ENCODE data around the gene NEDD4.
A peak's percentile ranks its signal among the peaks of the same experiment; 100 is the strongest.
"Not testable (repeated sequence)": the region's sequence is repeated elsewhere in the genome, so short reads cannot be mapped to it uniquely, and the experiment has no call there.

The NEDD4 gene

GRCh38 chr15:56003777-56004176 is 10.4 kb upstream of the NEDD4 start:
- not testable (repeated sequence) for DNase-seq

- not testable (repeated sequence) for DNase-seq
These were observed 9.9 kb upstream of the NEDD4 start for GRCh38 chr15:56003277-56003676.

DNA sequence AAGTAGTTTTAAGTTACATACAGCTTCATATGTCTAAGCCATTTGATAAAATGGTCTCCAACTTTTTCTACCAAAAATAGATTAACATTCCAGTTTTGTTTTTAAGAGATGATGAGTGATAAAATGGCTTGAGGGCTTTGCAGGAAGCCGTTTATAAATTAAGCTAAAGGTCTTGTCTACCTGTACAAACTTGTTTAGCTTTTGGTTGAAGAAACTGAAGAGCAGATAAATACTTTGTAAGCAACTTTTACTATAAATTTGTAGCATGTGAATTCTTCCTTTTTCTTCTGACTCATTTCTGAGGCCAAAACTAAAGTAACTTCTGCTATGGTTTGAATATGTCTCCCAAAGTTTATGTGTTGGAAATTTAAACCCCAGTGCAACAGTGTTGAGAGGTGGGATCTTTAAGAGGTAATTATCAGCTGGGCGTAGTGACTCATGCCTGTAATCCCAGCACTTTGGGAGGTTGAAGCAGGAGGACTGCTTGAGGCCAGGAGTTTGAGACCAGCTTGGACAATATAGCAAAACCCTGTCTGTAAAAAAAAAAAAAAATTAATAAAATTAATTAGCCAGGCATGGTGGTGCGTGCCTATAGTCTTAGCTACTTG is 8.2 kb upstream of the NEDD4 start:
- no peak for DNase-seq

DNA sequence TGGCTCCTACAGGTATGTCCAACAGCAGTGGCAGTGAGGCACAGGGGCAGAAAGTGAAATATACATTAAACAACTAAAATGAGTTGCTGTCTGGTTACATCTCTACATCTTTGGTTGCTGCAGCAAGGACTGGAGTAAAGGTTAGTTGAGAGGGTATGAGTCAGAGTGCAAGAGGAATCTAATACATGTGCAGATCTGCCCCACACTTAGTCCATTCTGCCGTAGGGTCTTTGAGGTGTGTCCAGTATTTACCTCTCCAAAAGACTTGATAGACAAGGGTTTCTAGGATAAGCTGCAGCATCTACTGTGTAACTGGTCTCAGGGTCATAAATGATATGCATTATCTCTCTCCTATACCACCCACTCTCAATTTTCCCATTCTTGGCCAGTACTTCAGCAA is 6.2 kb upstream of the NEDD4 start:
- DNase-seq: no peak

DNA sequence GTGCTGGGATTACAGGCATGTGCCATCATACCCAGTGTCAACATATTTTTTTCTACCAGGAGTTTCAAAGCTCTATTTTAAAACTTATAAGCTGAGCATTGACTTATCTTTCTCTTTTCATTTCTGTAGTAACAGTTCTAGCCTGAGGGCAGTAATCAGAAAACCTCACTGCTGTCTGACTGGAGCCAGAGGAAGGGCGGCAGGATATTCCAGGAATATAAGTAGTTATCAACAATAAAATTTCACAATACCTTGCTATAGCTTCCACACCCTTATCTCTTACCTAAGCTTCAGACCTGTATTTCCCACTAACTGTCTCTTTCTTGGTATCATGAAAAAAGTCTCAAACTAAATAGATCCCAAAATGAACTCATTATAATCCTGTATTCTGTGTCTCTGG is 5.1 kb upstream of the NEDD4 start:
- DNase-seq: no peak

- peak; percentile 2 for DNase-seq
These were observed 570 bp upstream of the NEDD4 start for GRCh38 chr15:55993804-55994560.

GRCh38 chr15:55992769-55993110 is 672 bp downstream of the NEDD4 start:
- DNase-seq: no peak

DNA sequence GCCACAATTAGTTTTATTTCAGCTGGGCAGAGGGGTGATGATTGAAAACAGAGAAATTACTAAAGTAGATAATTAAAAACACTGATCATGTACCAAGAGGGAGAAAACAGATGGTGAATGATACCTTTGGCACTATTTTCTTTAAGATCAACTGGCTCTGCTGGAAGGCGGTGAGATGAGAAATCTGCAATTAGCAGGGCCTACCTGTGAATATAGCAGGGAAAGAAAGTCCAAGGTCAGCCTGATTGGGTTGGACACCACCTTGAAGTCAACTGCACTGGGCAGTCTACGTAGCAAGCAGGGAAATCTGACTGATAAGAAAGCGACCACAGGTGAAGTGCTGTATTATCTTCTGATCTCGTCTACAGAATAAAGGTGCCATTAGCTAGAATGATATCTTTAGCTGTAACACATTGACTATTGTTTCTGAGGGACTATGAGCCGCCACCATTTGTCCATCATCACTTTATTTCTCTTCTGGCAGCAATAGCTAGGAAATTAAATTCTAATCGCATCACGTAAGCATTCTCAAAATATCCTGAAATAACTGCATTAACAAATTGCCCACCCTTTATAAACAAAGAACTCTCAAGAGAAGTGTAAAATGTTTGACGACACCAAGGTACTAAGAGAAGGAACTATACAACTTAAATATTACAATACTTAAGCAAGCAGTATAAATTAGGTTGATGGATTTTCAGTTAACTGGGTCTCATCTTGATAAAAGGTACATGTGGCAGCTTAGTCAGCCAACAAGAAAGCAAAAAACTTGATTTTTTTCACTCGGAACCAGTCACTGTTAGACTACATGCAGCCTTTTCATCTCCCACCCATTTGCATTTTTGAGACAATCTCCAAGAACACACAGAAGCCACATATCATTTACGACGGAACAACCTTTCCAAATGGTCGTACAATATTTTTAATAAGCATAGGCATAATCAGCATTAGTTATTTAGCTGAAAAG is 1.3 kb downstream of the NEDD4 start:
- DNase-seq: no peak

GRCh38 chr15:55990998-55991397 is 2.4 kb downstream of the NEDD4 start:
- no peak for DNase-seq

GRCh38 chr15:55990516-55990915 is 2.9 kb downstream of the NEDD4 start:
- no peak for DNase-seq

GRCh38 chr15:55989383-55989782 is 4.0 kb downstream of the NEDD4 start:
- DNase-seq: no peak

- no peak for DNase-seq
These were observed 11.7 kb downstream of the NEDD4 start for GRCh38 chr15:55981582-55982249.

DNA sequence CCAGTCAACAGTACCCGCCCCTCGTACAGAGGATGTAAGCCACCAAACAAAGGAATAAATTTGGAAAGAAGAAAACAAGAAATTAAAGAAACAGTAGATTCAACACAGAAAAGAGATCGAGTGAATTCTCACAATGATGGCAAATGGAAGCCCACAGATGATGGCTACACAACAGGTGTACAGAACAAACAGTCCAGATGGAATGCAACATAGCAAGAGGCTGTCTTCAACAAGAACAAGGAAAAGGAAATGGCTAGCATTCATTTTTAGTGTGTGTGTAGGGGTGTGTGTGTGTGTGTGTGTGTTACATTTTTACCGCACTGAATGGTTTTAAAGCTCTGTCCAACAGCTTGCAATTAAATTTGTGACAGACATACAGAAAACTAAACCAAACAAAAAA is 12.9 kb downstream of the NEDD4 start:
- DNase-seq: no peak

- no peak for DNase-seq
These were observed 16.2 kb downstream of the NEDD4 start for GRCh38 chr15:55977231-55977630.

DNA sequence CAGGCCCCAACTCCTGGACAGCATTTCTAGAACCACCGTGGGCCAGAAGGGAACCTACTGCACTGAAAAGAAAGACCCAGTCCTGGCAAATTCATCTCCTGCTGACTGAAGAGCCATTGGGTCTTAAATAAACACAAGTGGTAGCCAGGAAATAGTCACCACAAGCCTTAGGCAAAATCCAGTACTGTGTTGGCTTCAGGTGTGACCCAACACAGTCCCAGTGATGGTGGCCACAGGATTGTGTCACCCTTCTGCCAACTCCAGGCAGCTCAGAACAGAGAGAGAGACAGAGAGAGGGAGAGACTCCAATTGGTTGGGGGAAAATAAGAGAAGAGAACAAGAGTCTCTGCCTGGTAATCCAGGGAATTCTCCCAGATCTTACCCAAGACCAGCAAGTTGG is 23.1 kb downstream of the NEDD4 start:
- DNase-seq: no peak

DNA sequence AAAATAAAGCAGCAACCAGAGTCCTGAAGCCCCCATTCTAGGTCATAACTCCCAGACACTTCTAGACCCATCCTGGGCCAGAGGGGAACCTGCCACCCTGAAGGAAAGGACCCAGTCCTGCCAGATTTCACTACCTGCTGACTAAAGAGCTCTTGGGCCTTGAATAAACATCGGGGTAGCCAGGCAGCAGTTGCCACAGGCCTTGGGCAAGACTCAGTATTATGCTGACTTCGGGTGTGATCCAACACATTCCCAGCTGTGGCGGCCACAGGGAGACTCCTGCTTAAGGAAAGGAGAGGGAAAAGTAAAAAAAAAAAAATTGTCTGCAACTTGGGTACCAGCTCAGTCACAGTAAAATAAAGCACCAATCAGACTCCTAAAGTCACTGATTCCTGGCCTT is 23.8 kb downstream of the NEDD4 start:
- no peak for DNase-seq

- DNase-seq: no peak
These were observed 24.5 kb downstream of the NEDD4 start for GRCh38 chr15:55968923-55969322.

DNA sequence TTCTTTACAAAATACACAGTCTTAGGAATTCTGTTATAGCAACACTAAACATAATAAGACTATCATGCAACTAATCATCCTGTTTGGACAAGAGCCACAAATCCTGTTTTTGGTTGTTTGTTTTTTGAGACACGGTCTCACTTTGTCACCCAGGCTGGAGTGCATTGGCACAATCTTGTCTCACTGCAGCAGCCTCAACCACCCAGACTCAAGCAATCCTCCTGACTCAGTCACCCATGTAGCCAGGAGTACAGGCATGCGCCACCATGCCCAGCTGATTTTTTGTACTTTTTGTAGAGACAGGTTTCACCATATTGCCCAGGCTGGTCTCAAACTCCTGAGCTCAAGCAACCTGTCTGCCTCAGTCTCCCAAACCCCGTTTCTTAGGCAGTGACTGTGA is 28.3 kb downstream of the NEDD4 start:
- DNase-seq: no peak

- DNase-seq: no peak
These were observed 32.5 kb downstream of the NEDD4 start for GRCh38 chr15:55960946-55961345.

GRCh38 chr15:55959744-55960447 is 33.5 kb downstream of the NEDD4 start:
- DNase-seq: no peak

GRCh38 chr15:55958349-55958748 is 35.1 kb downstream of the NEDD4 start:
- DNase-seq: no peak

DNA sequence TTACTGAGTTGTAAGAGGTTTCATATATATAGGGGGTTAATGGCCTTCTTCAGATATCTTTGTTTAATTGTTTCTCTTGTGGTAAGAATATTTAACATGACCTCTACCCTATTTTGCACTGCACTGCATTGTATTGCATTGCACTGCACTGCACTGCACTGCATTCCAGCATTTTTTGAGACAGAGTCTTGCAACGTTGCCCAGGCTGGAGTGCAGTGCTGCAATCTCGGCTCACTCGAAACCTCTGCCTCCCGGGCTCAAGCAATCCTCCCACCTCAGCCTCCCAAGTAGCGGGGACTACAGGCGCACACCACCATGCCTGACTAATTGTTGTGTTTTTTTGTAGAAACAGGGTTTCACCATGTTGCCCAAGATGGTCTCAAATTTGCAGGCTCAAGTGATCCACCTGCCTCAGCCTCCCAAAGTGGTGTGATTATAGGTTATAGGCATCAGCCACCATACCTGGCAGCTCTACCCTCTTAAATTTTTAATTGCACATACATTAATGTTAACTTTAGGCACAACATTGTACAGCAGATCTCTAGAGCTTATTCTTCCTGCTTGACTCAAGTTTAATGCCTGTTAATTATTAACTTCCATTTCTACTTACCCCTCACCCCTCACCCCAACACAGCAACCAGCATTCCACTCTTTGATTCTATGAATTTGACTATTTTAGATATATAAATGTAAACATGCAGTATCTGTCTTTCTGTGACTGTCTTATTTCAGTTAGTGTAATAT is 38.4 kb downstream of the NEDD4 start:
- no peak for DNase-seq

Measured in DMS153 (cell line).